Osteoblast (primary cell): ENCODE results near the gene MKNK1. TPM values are rescaled to one million over a fixed set of nuclear protein-coding genes. Genes with fewer than 3 reads are reported as not detected.
A peak's percentile ranks its signal among the peaks of the same experiment; 100 is the strongest.

Experiments used
- DNase-seq: peaks from one replicate; pipeline ENCODE4 v3.0.0; 2011; ENCODE audit warnings: low spot score, mixed read lengths; ENCODE audit not compliant: insufficient read length; ENCODE audit errors: missing footprints
- H2AFZ ChIP-seq: 2 replicates; pipeline ENCODE4 v1.6.0; 2011; ENCODE audit warnings: mild to moderate bottlenecking, low read length
- H3K27ac ChIP-seq: 2 replicates; pipeline ENCODE4 v1.5.1; 2011; ENCODE audit warnings: mild to moderate bottlenecking, low read depth, low read length, moderate library complexity
- H3K27me3 ChIP-seq: 2 replicates; pipeline ENCODE4 v1.6.0; 2012; ENCODE audit warnings: mild to moderate bottlenecking, control low read depth, inconsistent platforms, low read length, moderate library complexity; ENCODE audit not compliant: insufficient read depth
- H3K36me3 ChIP-seq: 2 replicates; pipeline ENCODE4 v1.5.1; 2011; ENCODE audit warnings: mild to moderate bottlenecking, low read length, control low read depth, moderate library complexity; ENCODE audit not compliant: insufficient read depth
- H3K4me1 ChIP-seq: 2 replicates; pipeline ENCODE4 v1.5.1; 2011; ENCODE audit warnings: mild to moderate bottlenecking, low read length, control low read depth, moderate library complexity; ENCODE audit not compliant: insufficient read depth
- H3K4me2 ChIP-seq: 2 replicates; pipeline ENCODE4 v1.6.0; 2011; ENCODE audit warnings: mild to moderate bottlenecking, low read length; ENCODE audit not compliant: insufficient read depth
- H3K4me3 ChIP-seq: fragments of 200-600 bp; sonication (generic); 3 replicates; pipeline ENCODE4 v1.5.1; 2012; ENCODE audit warnings: mild to moderate bottlenecking, low read length, inconsistent platforms; ENCODE audit not compliant: insufficient read depth
- H3K79me2 ChIP-seq: 2 replicates; pipeline ENCODE4 v1.6.0; 2012; ENCODE audit warnings: mild to moderate bottlenecking, low read length, control low read depth, inconsistent platforms; ENCODE audit not compliant: insufficient read depth
- H3K9me3 ChIP-seq: 2 replicates; pipeline ENCODE4 v1.5.1; 2011; ENCODE audit warnings: low read depth, low read length, control low read depth
- H4K20me1 ChIP-seq: 2 replicates; pipeline ENCODE4 v1.6.0; 2012; ENCODE audit warnings: mild to moderate bottlenecking, low read length, control low read depth; ENCODE audit not compliant: insufficient read depth
- CTCF ChIP-seq: IDR thresholded peaks from 2 replicates; pipeline ENCODE4 v1.5.1; 2011; ENCODE audit warnings: mild to moderate bottlenecking, low read depth, low read length, moderate library complexity; ENCODE audit errors: extremely low read depth
- total RNA-seq: library from RNA; depleted of rRNA; stranded (reverse); fragments of >200 nt; gene quantifications from 2 replicates; pipeline ENCODE4 v1.2.3, GENCODE V29; 2012

Gene MKNK1
- total RNA-seq, 1 donor = 31.8 TPM

- TF ChIP-seq CTCF = no peak
- peaks cover 25% of the 10 kb centered on the region for H3K27me3 ChIP-seq
These were observed 73.2 kb downstream of the MKNK1 start for GRCh38 chr1:46530791-46531409.

GRCh38 chr1:46530311-46530710 is 73.8 kb downstream of the MKNK1 start:
- no peak overlapping the region for H3K4me2 ChIP-seq
- no peak overlapping the region for H3K4me3 ChIP-seq
- H3K9me3 ChIP-seq = no peaks in the 10 kb centered on the region
- H4K20me1 ChIP-seq = no peaks in the 10 kb centered on the region
- no peak overlapping the region for H2AFZ ChIP-seq
- H3K36me3 ChIP-seq = no peaks in the 10 kb centered on the region
- H3K79me2 ChIP-seq = no peaks in the 10 kb centered on the region
- DNase-seq = peak; percentile 82
- peaks cover 25% of the 10 kb centered on the region for H3K27me3 ChIP-seq
- no peaks in the 10 kb centered on the region for H3K4me1 ChIP-seq
- no peak overlapping the region for H3K27ac ChIP-seq
- TF ChIP-seq CTCF = no peak

More at GRCh38 chr1:46530791-46531409, 73.2 kb downstream of the MKNK1 start:
- no peaks in the 10 kb centered on the region for H4K20me1 ChIP-seq
- H3K4me3 ChIP-seq = no peak overlapping the region
- no peaks in the 10 kb centered on the region for H3K36me3 ChIP-seq
- no peaks in the 10 kb centered on the region for H3K9me3 ChIP-seq
- no peaks in the 10 kb centered on the region for H3K4me1 ChIP-seq
- no peak overlapping the region for H2AFZ ChIP-seq
- H3K4me2 ChIP-seq = no peak overlapping the region
- DNase-seq = peak; percentile 87
- H3K27ac ChIP-seq = no peak overlapping the region
- no peaks in the 10 kb centered on the region for H3K79me2 ChIP-seq

- no peak for TF ChIP-seq CTCF
- no peak overlapping the region for H3K27ac ChIP-seq
These were observed 74.9 kb downstream of the MKNK1 start for GRCh38 chr1:46529031-46529630.

DNA sequence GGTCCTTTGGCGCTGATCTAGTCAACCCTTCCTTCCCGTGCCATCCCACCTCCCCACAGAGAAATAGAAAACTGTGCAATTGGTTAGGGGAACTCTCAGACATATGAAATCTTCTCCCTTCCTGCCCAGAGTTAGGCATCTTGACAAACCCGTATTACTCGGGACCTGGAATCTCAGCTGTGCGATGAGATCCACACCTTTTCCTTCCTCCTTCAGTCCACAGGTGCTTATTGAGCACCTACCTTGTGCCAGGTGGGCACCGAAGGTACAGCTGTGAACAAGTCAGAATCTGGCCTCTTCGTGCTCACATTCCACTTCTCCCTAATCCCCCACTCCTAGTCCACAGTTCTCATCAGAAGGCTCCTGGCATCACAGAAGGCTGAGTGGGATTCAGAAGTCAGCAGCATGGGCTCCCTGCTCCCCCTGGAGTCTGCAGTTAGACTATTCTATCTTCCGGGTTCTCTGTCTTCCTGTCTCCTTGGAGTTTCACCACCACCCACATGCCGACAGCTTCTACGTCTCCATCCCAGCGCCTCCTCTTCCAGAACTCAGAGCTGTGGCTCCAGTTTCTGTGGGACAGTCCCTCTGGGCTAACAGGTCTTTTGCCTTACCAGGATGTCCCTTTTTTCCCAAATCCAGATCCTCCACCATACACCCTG is 75.6 kb downstream of the MKNK1 start:
- no peak overlapping the region for H3K4me3 ChIP-seq
- H3K4me1 ChIP-seq = no peaks in the 10 kb centered on the region
- H2AFZ ChIP-seq = no peak overlapping the region
- TF ChIP-seq CTCF = peak; percentile 11
- H4K20me1 ChIP-seq = no peaks in the 10 kb centered on the region
- DNase-seq = peak; percentile 92
- H3K27ac ChIP-seq = no peak overlapping the region
- H3K4me2 ChIP-seq = no peak overlapping the region
- H3K9me3 ChIP-seq = no peaks in the 10 kb centered on the region
- peaks cover 22% of the 10 kb centered on the region for H3K27me3 ChIP-seq
- no peaks in the 10 kb centered on the region for H3K36me3 ChIP-seq
- no peaks in the 10 kb centered on the region for H3K79me2 ChIP-seq

More at GRCh38 chr1:46529031-46529630, 74.9 kb downstream of the MKNK1 start:
- Histone ChIP-seq H3K4me1 (no peaks in the 10 kb centered on the region), H3K27me3 (peaks cover 22% of the 10 kb centered on the region), H4K20me1 (no peaks in the 10 kb centered on the region), H3K79me2 (no peaks in the 10 kb centered on the region), H3K36me3 (no peaks in the 10 kb centered on the region), H3K4me2 (no peak overlapping the region), H2AFZ (no peak overlapping the region), H3K4me3 (no peak overlapping the region), H3K9me3 (no peaks in the 10 kb centered on the region)
- peak; percentile 81 for DNase-seq
